ENCODE data around the gene MTMR1.

DNA sequence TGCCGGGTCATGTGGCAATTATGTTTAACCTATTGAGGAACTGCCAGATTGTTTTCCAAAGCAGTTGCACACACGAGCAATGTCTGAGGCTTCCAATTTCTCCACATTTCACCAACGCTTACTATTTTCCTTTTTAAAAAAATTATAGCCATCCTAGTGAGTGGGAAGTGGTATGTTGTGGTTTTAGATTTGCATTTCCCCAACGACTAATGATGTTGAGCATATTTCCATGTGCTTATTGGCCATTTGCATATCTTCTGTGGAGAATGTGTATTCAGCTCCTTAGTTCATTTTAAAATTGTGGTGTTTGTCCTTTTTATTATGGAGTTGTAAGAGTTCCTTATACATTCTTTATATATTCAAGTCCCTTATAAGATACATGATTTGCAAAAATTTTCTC is 60.2 kb downstream of the MTMR1 start:
- TF ChIP-seq POLR2AphosphoS5 (IDR thresholded peaks at IDR 0.05; ENCODE audit: borderline replicate concordance, low read depth, low read length): no peak
- no peak for TF ChIP-seq EZH2 (IDR thresholded peaks at IDR 0.05)
- TF ChIP-seq FOXP2 (optimal IDR thresholded peaks at IDR 0.05; ENCODE audit: control extremely low read depth, extremely low read length, insufficient read depth): no peak
